Measurements from ENCODE around the gene CASP8AP2. TPM values are rescaled to one million over a fixed set of nuclear protein-coding genes. Genes with fewer than 3 reads are reported as not detected.
"Not testable (repeated sequence)": the region's sequence is repeated elsewhere in the genome, so short reads cannot be mapped to it uniquely, and the experiment has no call there.

Gene CASP8AP2
- 11.1 and 12.4 TPM in 2 replicates for total RNA-seq
- 2.8 TPM for polyA plus RNA-seq (2012)

- DNase-seq (ENCODE audit: low read depth) = peak; percentile 99
Measured at GRCh38 chr6:89829472-89830169, at the start of gene CASP8AP2. CASP8AP2 (plus strand) TSS chr6:89829880.

GRCh38 chr6:89781070-89782034 lies 48.3 kb upstream of the CASP8AP2 start:
- DNase-seq (ENCODE audit: low read depth) = no peak

GRCh38 chr6:89782222-89782621 lies 47.5 kb upstream of the CASP8AP2 start:
- DNase-seq (ENCODE audit: low read depth) = no peak

- DNase-seq (ENCODE audit: low read depth) = not testable (repeated sequence)
Measured at GRCh38 chr6:89783293-89783692, 46.4 kb upstream of the CASP8AP2 start.

GRCh38 chr6:89784838-89785237 lies 44.8 kb upstream of the CASP8AP2 start:
- DNase-seq (ENCODE audit: low read depth) = no peak

- no peak for DNase-seq (ENCODE audit: low read depth)
Measured at GRCh38 chr6:89786970-89787369, 42.7 kb upstream of the CASP8AP2 start.

GRCh38 chr6:89787660-89788328 lies 41.9 kb upstream of the CASP8AP2 start:
- no peak for DNase-seq (ENCODE audit: low read depth)

- DNase-seq (ENCODE audit: low read depth) = no peak
Measured at GRCh38 chr6:89789980-89790379, 39.7 kb upstream of the CASP8AP2 start.

- no peak for DNase-seq (ENCODE audit: low read depth)
Measured at GRCh38 chr6:89790403-89790802, 39.3 kb upstream of the CASP8AP2 start.

GRCh38 chr6:89792881-89793280 lies 36.8 kb upstream of the CASP8AP2 start:
- peak; percentile 77 for DNase-seq (ENCODE audit: low read depth)

- DNase-seq (ENCODE audit: low read depth) = peak; percentile 97
Measured at GRCh38 chr6:89793586-89793985, 36.1 kb upstream of the CASP8AP2 start.

- peak; percentile 13 for DNase-seq (ENCODE audit: low read depth)
Measured at GRCh38 chr6:89794324-89794723, 35.4 kb upstream of the CASP8AP2 start.

- DNase-seq (ENCODE audit: low read depth) = peak; percentile 47
Measured at GRCh38 chr6:89797317-89797716, 32.4 kb upstream of the CASP8AP2 start.

- no peak for DNase-seq (ENCODE audit: low read depth)
Measured at GRCh38 chr6:89799096-89799495, 30.6 kb upstream of the CASP8AP2 start.

GRCh38 chr6:89799756-89800155 lies 29.9 kb upstream of the CASP8AP2 start:
- no peak for DNase-seq (ENCODE audit: low read depth)

- no peak for DNase-seq (ENCODE audit: low read depth)
Measured at GRCh38 chr6:89803271-89803670, 26.4 kb upstream of the CASP8AP2 start.

- DNase-seq (ENCODE audit: low read depth) = no peak
Measured at GRCh38 chr6:89805814-89806371, 23.8 kb upstream of the CASP8AP2 start.

GRCh38 chr6:89807581-89807980 lies 22.1 kb upstream of the CASP8AP2 start:
- no peak for DNase-seq (ENCODE audit: low read depth)

GRCh38 chr6:89813422-89813821 lies 16.3 kb upstream of the CASP8AP2 start:
- not testable (repeated sequence) for DNase-seq (ENCODE audit: low read depth)

GRCh38 chr6:89817481-89817880 lies 12.2 kb upstream of the CASP8AP2 start:
- no peak for DNase-seq (ENCODE audit: low read depth)

GRCh38 chr6:89818977-89819335 lies 10.7 kb upstream of the CASP8AP2 start:
- DNase-seq (ENCODE audit: low read depth) = peak; percentile 34

Data from myocyte (in vitro differentiated cells).